Mesendoderm (in vitro differentiated cells): ENCODE measurements around the gene ADGRA3.

Experiments used
- DNase-seq: peaks from one replicate; pipeline ENCODE4 v3.0.0; 2013
- H2AK5ac ChIP-seq: 2 replicates; pipeline ENCODE4 v1.6.1; 2013; ENCODE audit warnings: low read length, inconsistent platforms
- H2BK120ac ChIP-seq: 2 replicates; pipeline ENCODE4 v1.6.1; 2013; ENCODE audit warnings: low read depth, mild to moderate bottlenecking, low read length, moderate library complexity, mixed read lengths
- H2BK15ac ChIP-seq: replicated peaks from 2 replicates; pipeline ENCODE4 v1.6.1; 2013; ENCODE audit warnings: low read depth, mild to moderate bottlenecking, moderate library complexity
- H2BK5ac ChIP-seq: 2 replicates; pipeline ENCODE4 v1.6.1; 2013; ENCODE audit warnings: low read length, inconsistent platforms
- H3K18ac ChIP-seq: 2 replicates; pipeline ENCODE4 v1.6.1; 2013; ENCODE audit warnings: mild to moderate bottlenecking, low read length, mixed read lengths
- H3K23ac ChIP-seq: one replicate; pipeline ENCODE4 v1.6.1; 2013; ENCODE audit warnings: low read length
- H3K27ac ChIP-seq: 2 replicates; pipeline ENCODE4 v1.5.1; 2013; ENCODE audit warnings: low read depth, mild to moderate bottlenecking, inconsistent platforms, low read length, moderate library complexity
- H3K27me3 ChIP-seq: 2 replicates; pipeline ENCODE4 v1.6.1; 2013; ENCODE audit warnings: low read length, control low read depth, mild to moderate bottlenecking, inconsistent platforms; ENCODE audit not compliant: insufficient read depth, poor library complexity
- H3K36me3 ChIP-seq: 2 replicates; pipeline ENCODE4 v1.6.1; 2013; ENCODE audit warnings: low read length, inconsistent platforms; ENCODE audit not compliant: control insufficient read depth, insufficient read depth
- H3K4ac ChIP-seq: one replicate; pipeline ENCODE4 v1.6.1; 2013; ENCODE audit warnings: low read depth, mild to moderate bottlenecking, low read length, moderate library complexity
- H3K4me1 ChIP-seq: 2 replicates; pipeline ENCODE4 v1.6.1; 2013; ENCODE audit warnings: low read depth, low read length, inconsistent platforms; ENCODE audit not compliant: control insufficient read depth
- H3K4me2 ChIP-seq: 2 replicates; pipeline ENCODE4 v1.6.1; 2013; ENCODE audit warnings: low read length
- H3K4me3 ChIP-seq: 2 replicates; pipeline ENCODE4 v1.5.1; 2013; ENCODE audit warnings: mild to moderate bottlenecking, low read length
- H3K56ac ChIP-seq: one replicate; pipeline ENCODE4 v1.6.1; 2013; ENCODE audit warnings: low read length
- H3K79me1 ChIP-seq: 2 replicates; pipeline ENCODE4 v1.6.1; 2013; ENCODE audit warnings: low read length, inconsistent platforms
- H3K79me2 ChIP-seq: 2 replicates; pipeline ENCODE4 v1.6.1; 2013; ENCODE audit warnings: mild to moderate bottlenecking, low read length; ENCODE audit not compliant: control insufficient read depth, insufficient read depth
- H3K9ac ChIP-seq: 2 replicates; pipeline ENCODE4 v1.6.1; 2013; ENCODE audit warnings: low read length, inconsistent platforms
- H4K5ac ChIP-seq: one replicate; pipeline ENCODE4 v1.6.1; 2013; ENCODE audit warnings: low read length
- H4K8ac ChIP-seq: one replicate; pipeline ENCODE4 v1.6.1; 2013; ENCODE audit warnings: low read depth, mild to moderate bottlenecking, control low read depth, low read length, moderate library complexity
- whole genome bisulfite sequencing: extraction: QIAGEN DNeasy Blood & Tissue Kit; methylation state at CpG from one replicate; pipeline ENCODE4 v1.1.7; 2013; ENCODE audit warnings: low lambda C conversion rate, missing lambda C conversion rate; ENCODE audit not compliant: insufficient coverage; ENCODE audit errors: extremely low coverage; 5-methylcytosine and 5-hydroxymethylcytosine counted together

Gene ADGRA3

GRCh38 chr4:22482250-22483127, 33.4 kb downstream of the ADGRA3 start:
- peaks cover 8% of the 10 kb centered on the region for H3K79me1 ChIP-seq
- no peak overlapping the region for H3K4me3 ChIP-seq
- WGBS, result no CpG with 5 or more reads among the region's 3 CpGs
- peak; percentile 72 for DNase-seq
- no peaks in the 10 kb centered on the region for H3K36me3 ChIP-seq
- H4K8ac ChIP-seq, result no peak overlapping the region
- no peak overlapping the region for H3K4ac ChIP-seq
- peaks cover 63% of the 10 kb centered on the region for H3K79me2 ChIP-seq
- H2BK120ac ChIP-seq, result no peak overlapping the region
- H3K4me2 ChIP-seq, result no peak overlapping the region
- no peak overlapping the region for H3K56ac ChIP-seq
- H3K23ac ChIP-seq, result no peak overlapping the region
- no peak overlapping the region for H2AK5ac ChIP-seq
- no peak overlapping the region for H3K9ac ChIP-seq
- peaks cover 3% of the 10 kb centered on the region for H3K4me1 ChIP-seq
- H2BK15ac ChIP-seq, result no peak overlapping the region
- H4K5ac ChIP-seq, result no peak overlapping the region
- no peak overlapping the region for H3K18ac ChIP-seq
- peak overlapping the region; percentile 55 for H3K27ac ChIP-seq
- no peak overlapping the region for H2BK5ac ChIP-seq
- H3K27me3 ChIP-seq, result no peaks in the 10 kb centered on the region

- H4K8ac ChIP-seq, result no peak overlapping the region
- H3K27me3 ChIP-seq, result no peaks in the 10 kb centered on the region
- no peak overlapping the region for H3K9ac ChIP-seq
- H3K4me2 ChIP-seq, result no peak overlapping the region
- no peak overlapping the region for H2BK120ac ChIP-seq
- H3K27ac ChIP-seq, result no peak overlapping the region
- peaks cover 6% of the 10 kb centered on the region for H3K79me1 ChIP-seq
- no peak overlapping the region for H2BK5ac ChIP-seq
- H3K4me1 ChIP-seq, result no peaks in the 10 kb centered on the region
- H3K4ac ChIP-seq, result no peak overlapping the region
- no peak overlapping the region for H3K56ac ChIP-seq
- no peak for DNase-seq
- peaks cover 52% of the 10 kb centered on the region for H3K79me2 ChIP-seq
- H2BK15ac ChIP-seq, result no peak overlapping the region
- no peak overlapping the region for H3K18ac ChIP-seq
- H4K5ac ChIP-seq, result no peak overlapping the region
- H2AK5ac ChIP-seq, result no peak overlapping the region
- no peak overlapping the region for H3K4me3 ChIP-seq
- H3K36me3 ChIP-seq, result no peaks in the 10 kb centered on the region
- no CpG with 5 or more reads among the region's 2 CpGs for WGBS
- no peak overlapping the region for H3K23ac ChIP-seq
Measured at GRCh38 chr4:22480675-22481327, 35.1 kb downstream of the ADGRA3 start.

- H3K27me3 ChIP-seq, result no peaks in the 10 kb centered on the region
- H3K27ac ChIP-seq, result no peak overlapping the region
- H2BK120ac ChIP-seq, result no peak overlapping the region
- no peak for DNase-seq
- no CpG with 5 or more reads among the region's 2 CpGs for WGBS
- no peak overlapping the region for H2BK15ac ChIP-seq
- no peak overlapping the region for H3K4me2 ChIP-seq
- peaks cover 6% of the 10 kb centered on the region for H3K79me1 ChIP-seq
- H3K79me2 ChIP-seq, result peaks cover 43% of the 10 kb centered on the region
- no peak overlapping the region for H3K18ac ChIP-seq
- H3K4ac ChIP-seq, result no peak overlapping the region
- H3K23ac ChIP-seq, result no peak overlapping the region
- H3K4me1 ChIP-seq, result peaks cover 4% of the 10 kb centered on the region
- no peak overlapping the region for H3K56ac ChIP-seq
- no peak overlapping the region for H4K8ac ChIP-seq
- H2BK5ac ChIP-seq, result no peak overlapping the region
- H3K36me3 ChIP-seq, result no peaks in the 10 kb centered on the region
- no peak overlapping the region for H3K4me3 ChIP-seq
- no peak overlapping the region for H2AK5ac ChIP-seq
- no peak overlapping the region for H4K5ac ChIP-seq
- no peak overlapping the region for H3K9ac ChIP-seq
Measured at GRCh38 chr4:22478426-22478825, 37.4 kb downstream of the ADGRA3 start.

GRCh38 chr4:22477813-22478182, 38.1 kb downstream of the ADGRA3 start:
- no peak overlapping the region for H3K4me3 ChIP-seq
- no peak overlapping the region for H2BK5ac ChIP-seq
- WGBS, result no CpG with 5 or more reads among the region's 6 CpGs
- H3K9ac ChIP-seq, result no peak overlapping the region
- no peak overlapping the region for H3K27ac ChIP-seq
- H4K8ac ChIP-seq, result no peak overlapping the region
- H4K5ac ChIP-seq, result no peak overlapping the region
- H3K56ac ChIP-seq, result no peak overlapping the region
- peaks cover 4% of the 10 kb centered on the region for H3K4me1 ChIP-seq
- H2BK120ac ChIP-seq, result no peak overlapping the region
- no peak overlapping the region for H2AK5ac ChIP-seq
- H3K36me3 ChIP-seq, result no peaks in the 10 kb centered on the region
- H3K4me2 ChIP-seq, result no peak overlapping the region
- no peaks in the 10 kb centered on the region for H3K27me3 ChIP-seq
- DNase-seq, result no peak
- peaks cover 42% of the 10 kb centered on the region for H3K79me2 ChIP-seq
- no peak overlapping the region for H3K18ac ChIP-seq
- H3K79me1 ChIP-seq, result peaks cover 7% of the 10 kb centered on the region
- H2BK15ac ChIP-seq, result no peak overlapping the region
- H3K4ac ChIP-seq, result no peak overlapping the region
- no peak overlapping the region for H3K23ac ChIP-seq

GRCh38 chr4:22477136-22477812, 38.6 kb downstream of the ADGRA3 start:
- Histone ChIP-seq H3K79me2 (peaks cover 40% of the 10 kb centered on the region), H3K79me1 (peaks cover 8% of the 10 kb centered on the region), H4K5ac (no peak overlapping the region), H3K23ac (no peak overlapping the region), H3K4me2 (no peak overlapping the region), H3K9ac (no peak overlapping the region), H3K27ac (no peak overlapping the region), H3K27me3 (no peaks in the 10 kb centered on the region), H2AK5ac (no peak overlapping the region), H3K4ac (no peak overlapping the region), H2BK15ac (no peak overlapping the region), H2BK5ac (no peak overlapping the region), H4K8ac (no peak overlapping the region), H2BK120ac (no peak overlapping the region), H3K4me1 (peaks cover 4% of the 10 kb centered on the region), H3K56ac (no peak overlapping the region), H3K18ac (no peak overlapping the region), H3K36me3 (no peaks in the 10 kb centered on the region), H3K4me3 (no peak overlapping the region)
- DNase-seq, result no peak
- no CpG with 5 or more reads among the region's 8 CpGs for WGBS
